A549 (cell line): ENCODE measurements around the gene AQP2. TPM values are rescaled to one million over a fixed set of nuclear protein-coding genes. Genes with fewer than 3 reads are reported as not detected.

Source experiments
- ATAC-seq, 2 experiments: fragments of 200-7000 bp in 1 of 2; fragments of >200 bp in 1 of 2; cut with Nextera tagmentation in 1 of 2; cut with Tn5 transposase in 1 of 2; 3 replicates each; pipeline versions ENCODE4 v1.8.0 to v1.9.1; 2018 to 2020; ENCODE audit warnings: mild to moderate bottlenecking in 1 of 2, moderate library complexity in 1 of 2
- CTCF ChIA-PET: fragments of 300-600 bp; sonication (Branson Sonifier 250); formaldehyde crosslinking; extraction: SDS; loops from one replicate; lab custom pipeline; 2021; ENCODE audit warnings: antibody characterized with exemption, inconsistent platforms; lab: Yijun Ruan, JAX
- POLR2A ChIA-PET: fragments of 350-600 bp; formaldehyde crosslinking; extraction: SDS; loops from one replicate; lab custom pipeline; 2021; ENCODE audit warnings: antibody characterized with exemption, inconsistent platforms; lab: Yijun Ruan, JAX
- DNase-seq, 2 experiments: peaks; one replicate each; pipeline versions ENCODE4 v3.0.0 to v3.0.0-alpha.2; 2011 to 2016; ENCODE audit warnings: low read depth in 1 of 2, low spot score in 1 of 2
- FAIRE-seq: peaks from 2 replicates; lab custom pipeline; 2011; peaks lifted over from hg19 to GRCh38; lab: Jason Lieb, UNC
- H3K27ac ChIP-seq, 2 experiments: fragments of >200 bp; sonication (Bioruptor Twin); formaldehyde crosslinking; 3 replicates each; pipeline ENCODE4 v1.5.1; 2016 to 2017
- H3K4me1 ChIP-seq: fragments of >200 bp; sonication (Bioruptor Twin); formaldehyde crosslinking; 3 replicates; pipeline ENCODE4 v1.6.1; 2016
- H3K4me2 ChIP-seq: fragments of >200 bp; sonication (Bioruptor Twin); formaldehyde crosslinking; 3 replicates; pipeline ENCODE4 v1.6.1; 2016
- H3K4me3 ChIP-seq: fragments of >200 bp; sonication (Bioruptor Twin); formaldehyde crosslinking; 3 replicates; pipeline ENCODE4 v1.5.1; 2016
- H3K9me3 ChIP-seq: fragments of >200 bp; sonication (Bioruptor Twin); formaldehyde crosslinking; 3 replicates; pipeline ENCODE4 v1.6.1; 2016
- ATOH8 ChIP-seq: fragments of 250-450 bp; sonication (Bioruptor Pico); IDR thresholded peaks from 2 replicates; pipeline ENCODE4 v1.5.0; 2020; ENCODE audit warnings: low read depth, mild to moderate bottlenecking, moderate library complexity
- CTCF ChIP-seq: fragments of >200 bp; sonication (Bioruptor Twin); formaldehyde crosslinking; IDR thresholded peaks from 3 replicates; pipeline ENCODE4 v1.5.1; 2016
- EHF ChIP-seq: fragments of 250-450 bp; sonication (Bioruptor Pico); IDR thresholded peaks from 2 replicates; pipeline ENCODE4 v1.5.0; 2020; ENCODE audit warnings: mild to moderate bottlenecking
- EHMT2 ChIP-seq: fragments of 200-600 bp; sonication (generic); IDR thresholded peaks from 2 replicates; pipeline ENCODE4 v1.6.1; 2016; ENCODE audit warnings: antibody characterized with exemption, low read depth, mild to moderate bottlenecking, moderate library complexity
- ESRRA ChIP-seq: fragments of 150-350 bp; IDR thresholded peaks from 2 replicates; pipeline ENCODE4 v1.6.1; 2014; ENCODE audit warnings: mild to moderate bottlenecking, low read length, borderline replicate concordance
- FOSB ChIP-seq: fragments of 250-450 bp; sonication (Bioruptor Pico); IDR thresholded peaks from 2 replicates; pipeline ENCODE4 v1.5.0; 2020; ENCODE audit warnings: mild to moderate bottlenecking, moderate library complexity
- HEYL ChIP-seq: fragments of 250-450 bp; sonication (Bioruptor Pico); IDR thresholded peaks from 2 replicates; pipeline ENCODE4 v1.8.0; 2021; ENCODE audit warnings: mild to moderate bottlenecking, moderate library complexity
- HMGXB4 ChIP-seq: fragments of 250-450 bp; sonication (Bioruptor Pico); IDR thresholded peaks from 2 replicates; pipeline ENCODE4 v1.5.0; 2021; ENCODE audit warnings: mild to moderate bottlenecking, moderate library complexity, borderline replicate concordance
- KDM1A ChIP-seq: fragments of 200-600 bp; sonication (generic); IDR thresholded peaks from 2 replicates; pipeline ENCODE4 v1.6.1; 2016; ENCODE audit warnings: low read depth, mild to moderate bottlenecking
- KDM5A ChIP-seq: fragments of 200-600 bp; sonication (generic); IDR thresholded peaks from 2 replicates; pipeline ENCODE4 v1.6.1; 2016; ENCODE audit warnings: antibody characterized with exemption, mild to moderate bottlenecking
- MAFK ChIP-seq: fragments of 450-650 bp; IDR thresholded peaks from 2 replicates; pipeline ENCODE4 v1.6.1; 2014; ENCODE audit not compliant: partially characterized antibody
- MAX ChIP-seq: IDR thresholded peaks from 2 replicates; pipeline ENCODE4 v1.6.1; 2012
- NFE2L2 ChIP-seq: fragments of 150-350 bp; conservative IDR thresholded peaks from 2 replicates; pipeline ENCODE4 v1.6.1; 2014; ENCODE audit warnings: low read length
- POLR2A ChIP-seq: IDR thresholded peaks from 2 replicates; pipeline ENCODE4 v1.6.1; 2012; ENCODE audit warnings: mild to moderate bottlenecking, low read length
- RAD21 ChIP-seq, 2 experiments: fragments of >200 bp in 1 of 2; sonication (Bioruptor Twin) in 1 of 2; formaldehyde crosslinking in 1 of 2; IDR thresholded peaks in 1 of 2; conservative IDR thresholded peaks in 1 of 2; 2 replicates in 1 of 2; 3 replicates in 1 of 2; pipeline ENCODE4 v1.6.1; 2012 to 2018; ENCODE audit warnings: inconsistent platforms in 1 of 2
- RCOR1 ChIP-seq: fragments of 150-350 bp; IDR thresholded peaks from 2 replicates; pipeline ENCODE4 v1.6.1; 2014; ENCODE audit warnings: antibody characterized with exemption, low read length, low read depth
- USF2 ChIP-seq: fragments of 450-650 bp; IDR thresholded peaks from 2 replicates; pipeline ENCODE4 v1.6.1; 2014; ENCODE audit warnings: antibody characterized with exemption
- ZNF302 ChIP-seq: fragments of 250-450 bp; sonication (Bioruptor Pico); IDR thresholded peaks from 2 replicates; pipeline ENCODE4 v1.9.0; 2021; ENCODE audit warnings: inconsistent platforms, mild to moderate bottlenecking, moderate library complexity
- WGBS: methylation state at CpG from one replicate; pipeline ENCODE4 v1.1.6; 2017; ENCODE audit errors: missing lambda C conversion rate; 5-methylcytosine and 5-hydroxymethylcytosine counted together
- polyA plus RNA-seq, 4 experiments: library from polyadenylated mRNA; depleted of rRNA in 3 of 4; stranded (reverse); fragments of >200 nt; fragmentation: RNase III in 1 of 4; extraction: RNeasy Plus Mini Kit Qiagen cat#74134 plus additional on column Dnase treatment in 1 of 4; gene quantifications; 2 replicates in 3 of 4; 3 replicates in 1 of 4; pipeline ENCODE4 v1.2.3, GENCODE V29; 2011 to 2017

The AQP2 gene
- polyA plus RNA-seq, 2 of the 4 experiments (the other 2 are of a cell fraction) = not detected

- CTCF ChIA-PET = interaction anchor here (0.6 to 7.3 kb wide), 5 partner anchors 23 to 66 kb away, joined by 3 to 63 read pairs (median 12); no protein-coding TSS in a partner anchor
Measured at GRCh38 chr12:50005175-50005574, 54.6 kb downstream of the AQP2 start.

GRCh38 chr12:50006280-50006679, 55.7 kb downstream of the AQP2 start:
- CTCF ChIA-PET = interaction anchor here (1.0 to 7.3 kb wide), 6 partner anchors 33 to 139 kb away, joined by 3 to 63 read pairs (median 8); no protein-coding TSS in a partner anchor
- WGBS = 93% methylated on average over 7 of the region's 7 CpGs
- ATAC-seq (no peak), FAIRE-seq (no peak), DNase-seq (no peak)
- Histone ChIP-seq H3K4me3 (no peak overlapping the region), H3K4me1 (no peaks in the 10 kb centered on the region), H3K4me2 (no peak overlapping the region), H3K27ac (no peak overlapping the region), H3K9me3 (no peaks in the 10 kb centered on the region)
- TF ChIP-seq ATOH8 (no peak), MAFK (no peak), KDM5A (no peak), ESRRA (no peak), HEYL (CRISPR knock-in tag) (no peak), POLR2A (no peak)
- POLR2A ChIA-PET = no interaction called here

More at GRCh38 chr12:50005175-50005574, 54.6 kb downstream of the AQP2 start:
- Histone ChIP-seq H3K9me3 (no peaks in the 10 kb centered on the region), H3K4me2 (no peak overlapping the region), H3K4me1 (no peaks in the 10 kb centered on the region), H3K27ac (no peak overlapping the region), H3K4me3 (no peak overlapping the region)
- WGBS = 88% methylated on average over 3 of the region's 3 CpGs
- ATAC-seq (no peak), FAIRE-seq (no peak)
- POLR2A ChIA-PET = no interaction called here
- TF ChIP-seq ZNF302 = no peak
- TF ChIP-seq HMGXB4 (CRISPR knock-in tag) = no peak
- no peak for TF ChIP-seq USF2
- no peak for TF ChIP-seq CTCF
- TF ChIP-seq KDM1A = no peak
- no peak for TF ChIP-seq NFE2L2
- no peak for TF ChIP-seq FOSB (CRISPR knock-in tag)
- TF ChIP-seq ATOH8 = no peak
- TF ChIP-seq RAD21 (conservative IDR thresholded peaks at IDR 0.05 in 1 of 2, IDR thresholded peaks at IDR 0.05 in 1 of 2) = no peak
- no peak for TF ChIP-seq RCOR1
- TF ChIP-seq EHMT2 = no peak
- no peak for TF ChIP-seq EHF (CRISPR knock-in tag)
- TF ChIP-seq MAX = no peak
- TF ChIP-seq POLR2A = no peak
- TF ChIP-seq, all 56 proteins: peak for 0
- no peak for DNase-seq
